ENCODE results near the gene ASAP3.

ASAP3 gene

GRCh38 chr1:23477359-23478144, 6.4 kb downstream of the ASAP3 start:
- no peak for DNase-seq

GRCh38 chr1:23475641-23476040, 8.3 kb downstream of the ASAP3 start:
- no peak for DNase-seq

- DNase-seq = no peak
Observed at GRCh38 chr1:23475134-23475628, 8.8 kb downstream of the ASAP3 start.

DNA sequence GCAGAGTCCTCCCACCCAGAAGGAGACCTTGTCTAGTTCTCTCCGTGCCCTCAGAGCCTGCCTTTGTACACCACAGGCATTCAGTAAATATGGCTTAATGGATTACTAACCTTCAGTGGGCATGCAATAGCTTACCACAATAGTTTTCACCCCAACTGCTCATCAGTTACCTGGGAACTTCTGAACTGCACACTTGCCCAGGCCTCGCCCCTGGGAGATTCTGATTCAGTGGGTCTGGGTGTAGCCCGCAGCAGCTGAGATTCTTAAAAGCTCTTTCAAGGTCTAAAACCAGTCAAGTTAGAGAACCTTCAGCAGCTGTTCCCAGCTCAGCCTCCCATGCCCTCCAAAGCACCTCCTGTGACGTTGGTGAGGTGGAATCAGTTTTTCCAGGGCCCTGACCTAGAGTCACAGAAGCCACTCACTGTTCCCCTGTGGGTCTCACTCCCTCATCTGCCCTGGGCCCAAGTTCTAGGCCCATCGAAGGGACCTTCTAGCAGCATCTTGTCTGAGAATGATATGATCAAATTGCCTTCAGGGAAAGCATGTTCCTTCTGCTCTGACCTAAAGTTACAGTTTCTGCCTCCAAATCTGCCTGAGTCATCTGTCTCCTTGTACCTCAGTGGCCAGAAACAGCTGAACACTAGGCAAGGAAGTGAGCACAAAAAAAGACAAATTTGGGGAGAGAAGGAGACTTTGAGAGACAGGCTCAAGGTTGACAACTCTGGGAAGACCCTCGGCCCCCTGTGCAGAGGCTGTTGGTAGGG, 10.8 kb downstream of the ASAP3 start:
- DNase-seq = no peak

DNA sequence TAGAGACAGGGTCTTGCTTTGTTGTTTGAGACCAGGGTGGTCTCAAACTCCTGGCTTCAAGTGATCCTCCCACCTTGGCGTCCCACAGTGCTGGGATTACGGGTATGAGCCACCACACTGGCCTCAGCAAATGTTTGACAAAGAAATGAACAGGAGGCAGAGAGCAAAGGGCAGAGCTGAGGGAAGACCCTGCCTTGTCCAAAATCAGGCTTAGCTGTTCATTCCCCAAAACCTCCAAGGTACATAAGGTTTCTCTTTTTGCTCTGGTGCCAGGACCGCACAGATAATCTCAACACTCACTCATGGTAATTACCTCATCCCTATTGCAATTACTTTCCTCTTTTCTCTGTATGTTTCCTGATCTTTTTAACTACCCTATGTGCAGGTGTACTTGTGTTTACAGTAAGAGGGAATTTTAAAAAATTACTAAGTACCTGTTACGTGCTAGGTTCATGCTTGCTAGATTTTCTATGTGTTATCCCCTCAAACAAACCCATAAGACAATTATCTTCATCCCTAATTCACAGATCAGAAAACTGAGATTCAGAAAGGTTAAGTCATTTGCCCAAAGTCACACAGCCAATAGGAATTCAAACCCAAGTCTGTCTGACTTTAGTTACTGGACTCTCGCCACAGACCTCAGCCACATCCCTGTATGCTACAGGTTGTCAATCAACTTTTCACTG, 11.5 kb downstream of the ASAP3 start:
- no peak for DNase-seq

GRCh38 chr1:23471473-23472075, 12.4 kb downstream of the ASAP3 start:
- no peak for DNase-seq

DNA sequence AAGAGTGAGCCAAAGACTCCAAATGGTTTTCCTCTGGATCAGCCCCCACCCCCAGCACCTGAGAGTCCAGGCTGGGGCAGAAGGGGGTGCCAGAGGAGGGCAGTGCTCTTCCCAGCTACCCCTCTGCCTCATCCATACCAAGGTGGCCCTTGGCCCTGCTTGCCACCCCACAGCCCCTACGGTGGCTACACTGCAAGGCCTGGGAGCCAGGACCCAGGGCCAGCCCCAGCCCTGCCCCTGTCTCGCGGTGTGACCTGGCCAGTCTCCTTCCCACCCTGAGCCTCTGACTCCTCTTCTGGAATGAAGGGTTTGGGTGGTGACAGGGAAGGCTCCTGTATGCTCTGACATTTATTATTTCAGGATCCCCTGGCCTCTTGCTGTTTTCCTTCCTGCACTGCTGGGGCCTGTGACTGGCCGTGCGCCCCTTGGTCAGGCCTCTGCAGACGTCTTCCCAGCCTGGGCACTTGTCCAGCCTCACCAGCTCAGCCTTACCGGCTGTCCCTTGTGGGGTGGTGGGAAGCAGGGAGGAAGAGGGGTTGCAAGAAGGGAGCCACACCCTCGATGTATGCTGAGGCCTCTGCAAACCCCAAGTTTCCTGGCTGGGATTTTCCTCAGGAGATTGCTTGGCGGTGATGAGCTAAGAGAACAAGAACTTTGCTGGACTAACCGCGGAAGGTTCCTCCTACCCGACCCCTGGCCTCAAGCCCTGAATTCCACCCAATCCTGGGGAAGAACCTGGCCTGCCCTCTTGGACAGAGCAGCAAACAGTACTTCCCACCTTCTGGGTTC, 13.5 kb downstream of the ASAP3 start:
- DNase-seq = no peak

DNA sequence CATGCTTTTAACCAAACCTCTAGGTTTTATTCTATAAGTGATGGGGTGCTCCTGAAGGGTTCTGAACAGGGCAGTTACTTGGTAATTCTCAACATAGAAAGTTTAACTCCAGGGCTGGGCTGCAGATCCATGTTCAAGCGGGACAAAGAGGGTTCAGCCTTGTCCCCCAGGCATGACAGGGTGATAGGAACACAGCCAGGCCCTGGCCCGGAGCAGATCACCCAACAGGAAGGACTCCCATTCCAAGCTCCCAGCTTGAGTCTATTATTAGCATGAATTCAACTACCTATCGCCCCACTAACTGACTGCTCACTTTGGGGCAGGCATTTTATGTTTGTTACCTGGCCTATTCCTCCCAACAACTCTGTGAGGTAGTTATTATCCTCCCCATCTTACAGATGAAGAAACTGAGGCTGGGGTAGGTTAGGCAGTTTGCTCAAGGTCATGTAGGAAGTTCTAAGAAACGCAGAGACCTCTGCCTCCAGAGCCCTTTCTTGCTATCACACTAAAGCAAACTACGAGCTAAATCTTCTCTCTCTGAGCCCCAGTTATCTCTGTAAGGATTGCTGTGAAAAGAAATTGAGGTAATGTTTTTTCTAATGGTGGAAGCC, 14.5 kb downstream of the ASAP3 start:
- DNase-seq = no peak

DNA sequence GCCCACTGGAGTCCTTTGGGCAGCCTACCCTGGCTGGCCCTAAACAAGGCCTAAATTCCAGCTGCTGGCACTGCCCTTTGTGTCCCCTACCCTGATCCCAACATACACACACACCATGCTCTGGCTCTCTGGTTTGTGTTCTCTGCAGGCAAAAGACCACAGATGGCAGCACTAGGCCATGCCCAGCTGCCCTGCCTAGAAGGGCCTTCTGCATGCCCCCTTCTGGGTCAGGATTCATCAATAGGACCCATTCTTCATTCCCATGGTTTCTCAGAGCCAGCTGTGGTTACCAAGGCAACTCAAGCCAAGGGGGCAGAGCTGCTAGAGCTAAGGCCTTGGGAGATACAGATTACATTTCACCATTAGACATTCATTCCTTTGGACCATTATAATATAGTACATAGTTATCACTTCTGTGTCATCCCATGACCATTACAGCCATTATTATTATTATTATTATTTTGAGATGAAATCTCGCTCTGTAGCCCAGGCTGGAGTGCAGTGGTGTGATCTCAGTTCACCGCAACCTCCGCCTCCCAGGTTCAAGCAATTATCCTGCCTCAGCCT, 17.5 kb downstream of the ASAP3 start:
- DNase-seq = peak in 1 of 2 experiments; percentile 13

- DNase-seq = no peak
Observed at GRCh38 chr1:23463286-23463685, 20.7 kb downstream of the ASAP3 start.

DNA sequence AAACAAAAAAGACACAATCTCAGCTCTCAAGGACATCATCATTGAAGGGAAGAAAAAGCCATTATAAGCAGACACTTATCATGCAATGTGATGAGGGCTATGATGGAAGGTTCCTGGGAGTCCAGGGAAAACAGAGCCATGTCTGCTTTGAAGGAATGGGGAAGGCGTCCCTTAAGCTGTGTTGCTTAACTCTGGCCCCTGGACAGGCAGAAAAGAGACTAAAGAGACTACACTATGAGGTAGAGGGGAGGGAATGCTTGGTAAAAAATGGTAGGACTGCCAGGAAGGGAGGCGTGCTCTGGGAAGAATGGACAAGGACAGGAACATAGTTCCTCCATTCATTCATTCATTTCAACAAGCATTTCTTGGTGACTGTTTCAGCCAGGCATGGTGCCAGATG, 21.2 kb downstream of the ASAP3 start:
- DNase-seq = no peak

GRCh38 chr1:23461050-23461449, 22.9 kb downstream of the ASAP3 start:
- DNase-seq = no peak

DNA sequence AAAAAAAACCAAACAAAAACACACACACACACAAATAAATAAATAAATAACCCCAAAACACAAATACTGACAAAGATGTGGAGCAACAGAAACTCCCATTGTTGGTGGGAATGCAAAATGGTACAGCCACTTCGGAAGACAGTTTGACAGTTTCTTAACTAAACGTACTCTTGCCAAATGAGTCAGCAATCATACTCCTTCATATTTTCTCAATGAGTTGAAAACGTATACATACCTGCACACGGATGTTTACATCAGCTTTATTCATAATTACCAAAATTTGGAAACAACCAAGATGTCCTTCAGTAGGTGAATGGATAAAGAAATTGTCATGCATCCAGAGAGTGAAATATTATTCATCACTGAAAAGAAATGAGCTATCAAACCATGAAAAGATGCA, 23.5 kb downstream of the ASAP3 start:
- no peak for DNase-seq

GRCh38 chr1:23459338-23459757, 24.6 kb downstream of the ASAP3 start:
- no peak for DNase-seq

DNA sequence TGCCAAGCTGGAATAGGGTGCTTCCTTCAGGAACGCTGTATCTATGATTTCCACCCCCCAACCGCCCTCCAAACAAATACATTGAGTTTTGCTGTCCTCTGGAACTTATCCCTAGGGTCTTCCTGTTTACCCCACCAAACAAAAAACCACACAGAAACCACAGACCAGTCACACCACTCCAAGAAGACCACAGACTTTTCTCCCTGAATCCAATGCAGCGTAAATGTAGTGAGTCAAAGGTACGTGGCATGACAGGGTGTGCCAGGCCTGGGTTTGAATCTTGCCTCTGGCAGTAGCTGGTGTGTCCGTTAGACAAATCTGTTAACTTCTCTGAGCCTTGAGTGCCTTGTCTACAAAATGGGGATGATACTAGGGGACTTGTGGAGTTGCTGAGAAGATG, 27.8 kb downstream of the ASAP3 start:
- no peak for DNase-seq

DNA sequence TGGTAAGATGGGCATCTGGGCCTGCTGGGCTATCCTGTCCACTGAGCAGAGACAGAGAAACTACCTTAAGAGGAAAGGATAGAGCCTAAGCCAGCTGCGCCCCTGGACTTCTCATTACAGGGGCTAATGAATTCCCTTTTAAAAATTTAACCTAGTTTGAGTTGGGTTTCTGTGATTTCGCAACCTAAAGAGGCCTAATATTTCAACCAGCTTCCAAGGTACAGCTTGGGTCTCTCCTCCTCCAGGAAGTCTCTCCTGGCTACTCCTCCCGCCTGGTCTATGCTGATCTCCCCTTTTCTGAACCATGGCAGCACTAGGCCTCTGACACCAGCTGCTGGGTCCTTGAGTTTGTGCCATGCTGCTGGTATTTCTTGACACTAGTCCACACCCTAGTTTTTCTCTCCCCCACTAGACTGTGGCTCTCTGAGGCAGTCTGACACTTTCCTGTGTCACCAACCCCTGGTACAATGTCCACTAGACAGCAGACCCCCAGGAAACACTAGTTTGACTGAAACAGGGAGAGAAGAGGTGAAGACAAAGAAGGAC, 30.5 kb downstream of the ASAP3 start:
- DNase-seq = no peak

- DNase-seq = no peak
Observed at GRCh38 chr1:23452011-23452411, 32.0 kb downstream of the ASAP3 start.

- DNase-seq = no peak
Observed at GRCh38 chr1:23451441-23451840, 32.5 kb downstream of the ASAP3 start.

GRCh38 chr1:23450894-23451293, 33.1 kb downstream of the ASAP3 start:
- DNase-seq = no peak

- DNase-seq = peak; percentile 61 to 86
Observed at GRCh38 chr1:23449958-23450357, 34.0 kb downstream of the ASAP3 start.

DNA sequence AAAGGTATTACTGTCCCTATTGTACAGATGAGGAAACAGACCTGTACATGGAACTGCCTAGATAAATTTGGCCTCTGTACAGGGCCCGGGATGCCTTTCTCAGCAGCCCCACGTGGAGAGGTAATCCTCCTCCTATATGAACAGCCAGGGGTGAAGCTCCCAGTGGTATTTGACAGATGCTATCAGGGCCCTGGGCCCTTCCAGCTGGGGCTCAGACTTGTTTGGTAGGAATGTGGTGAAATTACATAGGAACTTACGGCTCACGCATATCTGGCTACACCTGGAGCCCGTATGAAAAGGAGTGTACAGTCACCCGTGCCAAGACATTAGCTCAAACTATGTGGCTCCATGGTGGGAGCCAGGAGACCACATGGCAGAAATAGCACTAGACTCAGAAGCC, 34.7 kb downstream of the ASAP3 start:
- DNase-seq = peak in 1 of 2 experiments; percentile 58

All from NCI-H524 (cell line).